Measurements from ENCODE around the gene RELN. TPM values are rescaled to one million over a fixed set of nuclear protein-coding genes. Genes with fewer than 3 reads are reported as not detected.

The RELN gene
- total RNA-seq, 4 donors from 2014 or later, result 1.0 to 3.5 (median 1.3) TPM

- TF ChIP-seq POLR2A (IDR thresholded peaks at IDR 0.05) (no peak), CTCF (IDR thresholded peaks at IDR 0.05) (no peak)
- DNase-seq (ENCODE audit: low spot score in 2 of 2), result no peak
- WGBS, 2 donors, result 39 to 46% methylated on average over 5 of the region's 5 CpGs
- H3K4me3 ChIP-seq (ENCODE audit: low read depth, poor library complexity, severe bottlenecking), result no peak overlapping the region
- intact Hi-C loops (cut with DNase I; ENCODE audit: low total_unique reads), result no loop called here
These were observed 514.5 kb downstream of the RELN start for GRCh38 chr7:103474956-103475355.

- 91 to 93% methylated on average over 4 of the region's 4 CpGs for WGBS, 2 donors
- TF ChIP-seq CTCF (IDR thresholded peaks at IDR 0.05) (no peak), POLR2A (IDR thresholded peaks at IDR 0.05) (no peak)
- DNase-seq (ENCODE audit: low spot score in 2 of 2), result no peak
- no peak overlapping the region for H3K4me3 ChIP-seq (ENCODE audit: low read depth, poor library complexity, severe bottlenecking)
- intact Hi-C loops (cut with DNase I; ENCODE audit: low total_unique reads), result no loop called here
These were observed 520.1 kb downstream of the RELN start for GRCh38 chr7:103469095-103469948.

GRCh38 chr7:103466814-103467213 lies 522.6 kb downstream of the RELN start:
- no peak overlapping the region for H3K4me3 ChIP-seq (ENCODE audit: low read depth, poor library complexity, severe bottlenecking)
- WGBS, 2 donors, result 36 to 37% methylated on average over 3 of the region's 3 CpGs
- intact Hi-C loops (cut with DNase I; ENCODE audit: low total_unique reads), result no loop called here
- TF ChIP-seq CTCF (IDR thresholded peaks at IDR 0.05) (no peak), POLR2A (IDR thresholded peaks at IDR 0.05) (no peak)
- DNase-seq (ENCODE audit: low spot score in 2 of 2), result no peak

GRCh38 chr7:103462358-103462757 lies 527.1 kb downstream of the RELN start:
- TF ChIP-seq POLR2A (IDR thresholded peaks at IDR 0.05) (no peak), CTCF (IDR thresholded peaks at IDR 0.05) (no peak)
- H3K4me3 ChIP-seq (ENCODE audit: low read depth, poor library complexity, severe bottlenecking), result no peak overlapping the region
- intact Hi-C loops (cut with DNase I; ENCODE audit: low total_unique reads), result no loop called here
- DNase-seq (ENCODE audit: low spot score in 2 of 2), result no peak
- 83 to 92% methylated on average over 6 to 7 of the region's 7 CpGs for WGBS, 2 donors

- peak in 1 of 2 donors; percentile 32 for DNase-seq (ENCODE audit: low spot score in 2 of 2)
- TF ChIP-seq POLR2A (IDR thresholded peaks at IDR 0.05), result no peak
- no peak for TF ChIP-seq CTCF (IDR thresholded peaks at IDR 0.05)
- 11 to 13% methylated on average over 17 of the region's 17 CpGs for WGBS, 2 donors
- H3K4me3 ChIP-seq (ENCODE audit: low read depth, poor library complexity, severe bottlenecking), result no peak overlapping the region
- intact Hi-C loops (cut with DNase I; ENCODE audit: low total_unique reads), result no loop called here
These were observed 542.1 kb downstream of the RELN start for GRCh38 chr7:103447073-103447960.

Measured in lower leg skin (tissue), 4 donors.